GM18868 (cell line): Measurements from ENCODE around the gene XCL1.

ENCODE experiments used
- ATAC-seq: cut with Tn5 transposase; IDR thresholded peaks from one replicate; pipeline ENCODE4 v1.9.1; 2021; ENCODE audit warnings: mild to moderate bottlenecking, moderate library complexity; ENCODE audit not compliant: unreplicated experiment

Gene XCL1

DNA sequence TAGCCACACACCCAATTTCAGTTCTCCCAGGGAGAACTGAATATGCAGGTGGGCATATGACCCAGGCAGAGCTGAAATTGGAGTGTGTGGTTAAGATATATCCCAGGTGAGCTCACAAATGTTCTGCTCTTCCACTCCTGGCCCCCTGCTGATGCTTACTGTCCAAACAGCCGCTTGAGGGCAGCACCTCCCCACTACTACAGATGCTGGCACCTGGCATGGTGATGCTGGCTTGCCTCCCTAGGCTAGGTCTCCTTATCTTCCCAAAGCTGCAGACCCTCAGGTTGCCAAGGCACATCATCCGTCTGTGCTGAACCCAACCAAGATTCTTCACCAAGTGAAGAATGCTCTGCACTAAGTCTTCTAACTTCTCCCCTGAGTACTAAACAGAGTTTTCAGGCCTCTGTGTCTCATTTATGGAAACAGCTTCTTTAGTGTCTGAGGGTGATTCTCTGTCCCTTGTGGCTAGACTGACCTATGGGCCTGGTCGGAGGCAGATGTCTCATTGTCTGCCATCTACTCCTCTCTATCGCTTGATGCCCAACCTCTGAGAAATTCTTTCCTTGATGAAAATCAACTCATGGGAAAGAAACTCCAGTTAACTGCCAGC is 27.2 kb downstream of the XCL1 start:
- peak; percentile 79 for ATAC-seq

DNA sequence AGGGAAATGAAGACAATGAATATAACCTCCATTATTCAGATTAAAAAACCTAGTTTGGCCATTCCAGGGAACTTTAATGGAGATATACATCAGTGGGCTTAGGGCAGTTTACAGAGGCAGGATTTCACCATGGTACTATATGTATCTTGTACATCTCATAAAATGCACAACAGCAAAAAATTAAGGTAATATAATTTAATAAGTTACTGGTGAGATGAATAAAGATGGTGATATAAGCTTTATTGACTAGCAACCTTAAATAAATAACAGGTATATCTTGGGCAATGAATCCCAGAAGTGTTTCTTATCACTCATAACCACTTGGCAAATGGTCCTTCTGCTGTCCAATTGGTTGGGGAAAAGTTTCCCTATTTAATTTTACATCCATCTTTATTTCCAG is 29.0 kb downstream of the XCL1 start:
- ATAC-seq, result no peak

DNA sequence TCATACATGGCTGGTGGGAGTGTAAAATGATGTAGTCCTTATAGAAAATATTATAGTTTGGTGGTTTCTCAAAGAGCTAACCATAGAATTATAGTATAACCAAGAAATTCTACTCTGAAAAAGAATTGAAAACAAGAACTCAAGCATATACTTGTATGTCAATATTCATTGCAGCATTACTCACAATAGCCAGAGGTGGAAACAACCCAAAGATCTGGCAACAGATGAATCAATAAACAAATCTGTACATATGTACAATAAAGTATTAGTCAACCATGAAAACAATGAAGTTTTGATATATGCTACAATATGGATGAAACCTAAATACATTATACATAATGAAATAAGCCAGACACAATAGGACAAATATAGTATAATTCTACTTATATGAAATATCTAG is 29.7 kb downstream of the XCL1 start:
- ATAC-seq, result no peak

DNA sequence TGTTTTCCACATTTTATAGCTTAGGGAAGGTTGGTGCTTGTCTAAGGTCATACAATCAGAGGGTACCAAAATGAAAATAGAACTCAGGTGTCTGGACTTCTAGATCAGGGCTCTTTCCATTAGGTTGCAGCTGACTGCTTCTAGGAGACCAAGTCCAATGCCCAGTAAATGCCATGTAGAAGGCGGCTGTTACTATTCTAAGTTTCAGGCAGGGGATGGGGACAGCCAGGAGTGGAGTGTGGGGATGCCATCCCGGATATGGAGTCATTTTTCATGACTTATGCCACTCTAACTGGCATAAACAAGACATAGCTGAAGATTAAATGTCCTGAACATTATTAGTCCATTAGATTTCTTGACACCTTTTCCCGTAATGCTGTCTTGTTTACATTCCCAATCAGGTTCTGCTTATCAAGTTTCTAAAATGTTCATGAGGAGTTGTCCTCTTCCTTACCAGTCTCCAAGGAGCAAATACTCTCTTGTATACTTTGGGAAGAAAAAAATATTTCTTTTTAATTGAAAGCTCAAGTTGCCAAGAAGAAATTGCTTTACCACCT is 31.5 kb downstream of the XCL1 start:
- no peak for ATAC-seq

DNA sequence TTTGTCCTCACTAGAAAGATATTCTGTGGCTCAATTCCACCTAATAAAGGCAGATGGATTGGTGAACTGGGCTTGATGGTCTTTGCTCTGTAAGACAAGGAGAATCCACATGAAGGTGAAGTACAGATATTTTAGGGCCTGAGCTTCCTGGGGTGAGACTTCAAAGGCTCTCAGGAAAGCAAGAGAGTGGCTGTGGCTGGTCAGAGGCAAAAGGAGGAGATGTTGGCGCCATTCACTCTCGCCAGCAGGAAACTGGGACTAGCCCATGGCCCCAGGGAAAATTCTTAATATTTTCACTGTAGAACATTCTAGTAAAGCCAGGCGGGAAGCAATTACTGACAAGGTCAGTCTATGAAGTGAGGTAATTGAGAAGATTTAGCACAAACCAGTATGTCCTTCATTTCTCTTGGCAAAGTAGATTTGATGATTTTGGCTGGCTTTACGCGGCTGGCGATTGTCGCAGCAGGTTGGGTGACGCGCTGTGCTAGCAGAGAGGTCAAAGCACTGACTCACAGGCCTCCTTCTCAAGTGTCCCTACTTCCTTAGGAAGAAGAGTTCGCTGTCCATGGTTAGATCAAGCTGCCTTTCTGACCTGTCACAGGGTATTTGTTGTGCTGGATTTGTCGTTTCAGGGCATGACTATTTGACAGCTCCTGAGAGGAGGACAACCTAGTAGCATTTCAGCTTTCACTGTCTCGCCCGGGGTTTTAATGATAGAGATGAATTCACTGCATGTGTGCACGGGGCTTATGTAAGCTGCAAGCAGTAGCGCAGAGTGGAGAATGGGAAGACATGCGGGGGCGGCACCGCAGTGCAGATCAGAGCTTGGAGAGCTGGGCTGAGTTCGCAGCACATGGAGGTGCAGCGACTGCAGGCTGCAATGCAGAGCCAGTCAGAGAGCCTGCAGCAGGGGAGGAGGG is 32.7 kb downstream of the XCL1 start:
- ATAC-seq, result no peak

DNA sequence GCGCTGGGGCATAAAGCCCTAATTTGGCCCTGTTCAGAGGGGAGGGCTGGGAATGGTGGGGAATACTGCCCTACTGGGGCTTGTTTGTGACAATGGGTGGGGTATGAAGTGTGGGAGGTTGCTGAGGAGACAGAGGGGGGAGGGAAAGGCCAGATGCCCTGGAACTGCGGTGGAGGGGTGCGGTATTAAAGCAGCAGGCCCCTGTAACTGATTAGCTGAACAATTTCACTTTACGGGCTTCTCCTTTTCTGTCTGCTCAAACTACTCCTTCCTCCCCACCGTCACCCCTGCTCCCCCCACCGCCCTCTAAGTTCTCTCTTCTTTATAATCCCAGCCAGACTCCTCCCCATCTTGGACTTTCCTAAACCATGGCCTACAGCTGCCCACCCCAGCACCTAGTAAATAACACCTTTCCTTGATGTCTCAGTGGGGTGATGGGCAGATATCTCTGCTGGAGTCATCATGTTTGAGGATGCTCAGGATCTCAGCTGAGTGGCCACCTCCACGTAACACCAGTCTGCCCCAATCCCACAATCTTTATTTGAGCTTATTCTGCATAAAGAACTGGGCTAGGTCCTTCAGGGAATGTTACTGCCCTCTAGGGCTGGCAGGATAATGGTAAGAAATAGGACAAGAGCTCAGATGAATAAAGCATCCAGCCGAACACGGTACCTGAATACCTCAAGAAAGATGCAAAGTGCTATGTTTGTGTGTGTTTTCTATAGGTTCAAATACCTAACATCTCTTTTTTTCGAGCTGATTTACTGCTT is 33.5 kb downstream of the XCL1 start:
- no peak for ATAC-seq

DNA sequence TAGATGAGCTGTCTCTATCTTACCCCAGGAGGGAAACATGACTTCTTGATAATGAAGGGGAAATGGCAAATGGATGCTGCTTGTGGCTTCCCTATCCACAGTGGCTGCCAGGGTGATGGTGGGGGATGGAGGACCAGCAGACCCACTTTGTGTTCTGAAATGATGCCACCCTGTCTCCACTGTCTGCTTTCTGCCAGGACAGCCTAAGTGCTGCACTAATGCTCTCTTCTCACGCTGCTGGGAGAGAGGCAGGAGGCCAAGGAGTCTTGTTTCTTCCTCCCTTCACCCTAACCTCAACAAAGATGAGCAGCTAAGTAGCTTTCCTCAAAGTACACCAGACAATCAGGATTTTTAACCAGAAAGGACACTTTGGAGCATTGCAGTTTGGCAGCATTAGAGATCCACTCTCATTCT is 36.6 kb downstream of the XCL1 start:
- no peak for ATAC-seq

DNA sequence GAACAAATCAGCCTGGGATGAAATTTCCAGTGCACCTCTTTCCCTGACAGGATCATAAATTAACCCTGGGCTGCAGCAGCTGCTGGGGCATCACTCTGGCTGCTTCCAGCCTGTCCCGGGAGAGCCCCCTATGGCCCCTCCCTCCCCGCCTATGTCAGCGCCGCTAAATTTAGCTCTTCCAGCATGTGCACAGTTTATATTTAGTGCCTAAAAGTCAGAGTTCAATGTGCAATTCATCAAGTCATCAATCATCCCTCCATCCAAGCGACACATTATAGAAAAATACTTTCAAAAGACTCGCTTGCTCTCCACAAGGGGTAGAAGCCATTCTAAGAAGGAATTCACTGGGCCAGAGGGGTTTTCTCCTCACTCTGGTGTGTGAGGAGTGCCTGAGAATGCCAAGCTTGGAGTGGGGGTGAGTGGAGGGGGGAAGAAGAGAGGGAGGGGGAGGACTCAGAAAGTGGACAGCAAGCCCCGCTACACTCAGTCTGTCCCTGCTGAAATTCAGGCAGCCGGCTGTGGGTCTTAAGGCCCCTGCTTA is 37.4 kb downstream of the XCL1 start:
- no peak for ATAC-seq

DNA sequence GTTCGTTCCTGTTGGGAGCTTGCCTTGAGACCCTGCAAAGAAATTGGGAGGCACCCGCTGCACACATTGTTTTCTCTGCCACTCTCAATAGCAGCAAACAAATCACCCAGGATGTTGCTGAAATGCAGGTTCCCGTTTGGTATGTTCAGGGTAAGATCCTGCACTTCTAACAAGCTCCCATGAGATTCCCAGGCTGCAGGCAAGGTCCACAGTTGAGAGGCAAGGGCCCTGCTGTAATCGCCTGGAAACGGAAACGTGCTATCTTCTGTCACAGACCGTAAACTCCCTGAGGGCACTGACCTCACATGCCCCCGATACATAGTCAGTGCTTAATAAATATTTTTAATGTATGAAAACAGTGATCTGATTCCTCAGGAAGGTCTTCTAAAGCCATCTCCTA is 37.8 kb downstream of the XCL1 start:
- no peak for ATAC-seq

DNA sequence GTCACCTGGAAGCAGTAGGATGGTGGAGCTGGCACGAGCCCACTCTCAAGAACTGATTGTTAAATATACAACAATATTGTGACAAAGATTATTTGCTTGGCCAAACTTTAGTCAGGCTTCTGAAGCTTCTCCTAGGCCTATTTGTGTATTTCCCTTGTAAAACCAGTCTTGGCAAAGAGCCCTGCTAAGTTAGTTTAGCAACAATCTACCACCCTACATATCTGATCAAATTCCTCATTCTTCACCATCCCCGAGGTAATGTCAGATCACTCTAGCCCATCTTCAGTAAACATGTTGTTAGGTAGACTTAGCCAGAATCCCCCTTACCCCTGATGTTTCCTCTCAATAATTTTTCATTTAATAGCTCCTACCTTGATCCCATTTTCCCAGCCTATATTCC is 39.6 kb downstream of the XCL1 start:
- no peak for ATAC-seq

DNA sequence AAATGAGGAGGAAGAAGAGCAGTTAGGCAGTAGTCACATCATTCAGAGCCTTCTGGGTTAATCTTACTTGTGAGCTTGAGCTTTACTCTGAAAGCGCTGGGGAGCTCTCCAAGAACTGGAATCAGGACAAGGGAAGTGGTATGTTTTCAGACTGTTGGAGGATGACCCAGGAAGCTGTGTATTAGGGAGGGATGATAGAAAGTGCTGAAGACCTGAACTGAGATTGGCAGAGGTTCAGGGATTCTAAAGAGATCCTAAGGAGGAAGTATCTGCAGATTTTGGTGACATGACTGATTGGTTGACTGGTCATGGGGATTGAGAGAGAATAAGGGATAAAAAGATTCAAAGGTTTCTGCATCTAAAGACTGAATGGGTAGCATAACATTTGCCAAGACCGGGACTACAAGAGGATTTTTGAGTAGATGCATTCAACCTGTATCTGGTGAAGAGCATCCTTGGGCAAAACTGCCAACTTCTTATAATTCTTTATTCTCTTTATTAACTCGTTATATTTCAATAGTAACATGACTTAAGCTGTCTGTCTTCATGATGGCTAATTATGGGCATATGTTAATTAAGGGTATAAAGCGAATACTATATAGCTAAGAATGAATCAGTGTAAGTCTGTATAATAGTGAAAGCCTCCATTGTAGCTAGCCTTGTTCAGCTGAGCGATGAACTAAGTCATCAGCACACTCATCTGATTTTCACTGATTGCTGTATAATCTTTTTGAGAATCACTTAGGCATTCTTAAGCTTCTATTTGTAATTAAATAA is 41.8 kb downstream of the XCL1 start:
- ATAC-seq, result no peak

DNA sequence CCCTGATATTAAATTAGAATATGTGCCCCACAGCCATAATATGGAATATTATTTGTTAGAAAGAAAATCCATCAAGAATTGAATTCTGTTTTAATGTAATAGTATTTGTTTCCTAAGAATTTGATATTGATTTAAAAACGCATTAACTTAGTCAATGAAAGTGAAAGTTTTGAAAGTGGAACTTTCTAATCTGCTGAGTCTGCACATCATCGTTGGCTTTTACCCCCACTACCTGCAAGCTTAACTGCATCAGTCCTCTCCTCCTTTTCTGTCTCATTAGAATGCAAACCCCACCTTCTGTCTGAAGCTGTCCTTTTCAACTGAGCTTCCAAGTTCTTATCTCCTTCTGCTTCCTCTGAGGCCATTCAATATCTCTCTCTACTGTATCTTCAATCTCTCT is 42.5 kb downstream of the XCL1 start:
- no peak for ATAC-seq

DNA sequence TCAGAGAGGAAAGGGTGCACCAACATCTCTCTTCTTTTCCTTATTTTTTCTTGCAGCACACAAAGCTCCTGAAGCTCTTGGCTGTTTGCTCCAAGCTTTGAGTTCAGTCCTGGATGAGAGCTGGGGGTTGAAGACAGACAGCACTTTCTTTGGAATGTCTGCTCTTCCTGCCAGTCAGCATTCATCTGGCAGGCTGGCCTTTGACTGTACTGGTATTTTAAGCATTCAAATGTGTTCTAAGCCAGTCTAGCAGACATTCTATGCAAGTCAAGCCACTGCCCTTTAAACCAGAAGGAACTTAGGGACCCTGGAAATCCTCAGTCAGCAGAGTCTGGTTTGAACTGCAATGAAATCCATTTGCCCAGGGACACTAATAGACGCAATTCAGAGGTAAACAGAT is 45.0 kb downstream of the XCL1 start:
- ATAC-seq, result no peak

DNA sequence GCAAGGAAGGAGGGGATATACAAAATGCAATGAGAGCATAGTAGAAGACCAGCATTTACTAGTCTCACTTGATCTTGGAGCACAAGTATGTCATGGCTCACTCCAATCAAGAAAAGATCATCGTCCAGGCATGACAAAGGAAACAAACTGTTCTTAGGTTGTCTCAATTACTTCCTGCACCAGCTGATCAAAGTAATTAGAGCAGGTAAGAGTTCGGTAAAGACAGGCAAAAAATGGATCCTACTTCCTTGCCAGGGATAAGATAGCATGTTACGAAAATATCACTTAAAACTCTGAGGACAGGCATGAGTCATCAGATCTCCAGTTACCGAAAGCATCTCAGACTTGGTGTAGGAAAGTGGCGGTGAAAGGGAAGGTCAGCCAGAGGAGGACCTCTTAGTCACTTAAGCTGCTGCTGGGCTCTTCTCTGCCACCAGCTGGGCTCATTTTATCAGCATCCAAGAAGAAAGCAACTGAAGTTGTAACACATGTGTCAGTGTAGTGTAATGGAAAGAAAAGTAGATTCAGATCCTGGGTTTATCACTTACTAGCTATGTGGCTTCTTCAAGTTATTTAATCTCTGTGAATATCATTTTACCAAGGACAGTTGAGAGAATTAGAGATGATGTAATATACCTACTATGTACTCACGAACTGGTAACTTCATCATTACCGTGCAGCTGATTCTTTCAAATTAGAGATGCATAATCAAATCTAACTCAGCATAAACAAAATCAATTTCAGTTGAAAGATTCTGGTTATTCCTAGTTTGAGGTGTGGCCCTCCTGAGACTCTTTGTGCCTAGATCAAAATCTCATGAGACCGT is 46.8 kb downstream of the XCL1 start:
- ATAC-seq, result no peak

DNA sequence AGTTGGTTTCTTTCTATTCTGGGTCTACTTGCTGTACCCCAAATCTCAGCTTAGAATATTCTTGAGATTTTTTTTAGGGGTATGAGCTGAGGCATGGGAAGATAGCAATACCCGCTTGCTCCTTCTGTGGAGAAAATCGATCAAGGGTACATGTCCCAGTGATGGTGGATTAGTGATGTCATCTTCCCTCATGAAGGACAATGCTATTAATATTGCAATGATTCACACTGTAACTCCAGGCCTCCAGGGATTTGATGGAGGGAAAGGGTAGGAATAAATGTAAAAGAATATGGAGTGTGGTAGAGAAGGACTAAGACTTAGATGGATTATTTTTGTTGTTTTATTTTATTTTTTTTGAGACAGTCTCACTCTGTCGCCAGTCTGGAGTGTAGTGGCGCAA is 47.4 kb downstream of the XCL1 start:
- ATAC-seq, result no peak

DNA sequence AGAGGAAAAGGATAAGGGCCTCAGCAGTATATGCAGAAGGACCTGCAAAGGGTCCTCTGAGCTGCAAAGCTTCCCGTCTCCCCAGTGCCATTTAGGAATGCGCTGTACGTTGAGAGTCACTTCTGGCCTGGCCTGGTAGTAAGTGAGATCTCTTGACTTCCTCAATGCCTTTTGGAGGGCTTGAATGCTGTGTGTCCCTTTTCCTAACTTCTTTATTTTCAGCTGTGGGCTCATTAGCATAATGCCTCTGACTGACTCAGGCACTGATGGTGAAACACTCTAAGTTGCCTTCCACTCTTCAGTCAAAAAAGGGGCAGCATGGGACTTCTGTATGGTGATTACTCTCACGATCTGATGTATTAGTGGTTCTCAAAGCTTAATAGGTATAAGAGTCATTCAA is 49.9 kb downstream of the XCL1 start:
- ATAC-seq, result no peak

DNA sequence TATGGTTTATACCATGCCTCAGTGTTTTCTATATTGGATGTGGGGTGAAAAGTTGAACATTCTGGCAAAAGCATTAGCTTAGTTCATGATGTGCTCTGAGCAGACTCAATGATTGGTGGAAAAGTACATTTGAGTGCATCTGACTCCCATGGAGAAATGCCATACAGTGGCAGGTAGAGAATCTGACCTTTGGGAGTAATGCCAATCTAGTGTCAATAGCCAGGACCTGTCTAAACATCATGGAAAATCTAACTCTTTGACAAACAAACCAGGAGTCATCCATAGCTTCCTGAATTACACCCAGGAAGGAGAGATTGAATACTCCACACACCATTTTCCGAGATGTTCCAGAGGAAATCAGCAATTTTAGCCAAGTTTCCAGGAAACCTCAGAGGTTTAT is 51.0 kb downstream of the XCL1 start:
- ATAC-seq, result no peak

DNA sequence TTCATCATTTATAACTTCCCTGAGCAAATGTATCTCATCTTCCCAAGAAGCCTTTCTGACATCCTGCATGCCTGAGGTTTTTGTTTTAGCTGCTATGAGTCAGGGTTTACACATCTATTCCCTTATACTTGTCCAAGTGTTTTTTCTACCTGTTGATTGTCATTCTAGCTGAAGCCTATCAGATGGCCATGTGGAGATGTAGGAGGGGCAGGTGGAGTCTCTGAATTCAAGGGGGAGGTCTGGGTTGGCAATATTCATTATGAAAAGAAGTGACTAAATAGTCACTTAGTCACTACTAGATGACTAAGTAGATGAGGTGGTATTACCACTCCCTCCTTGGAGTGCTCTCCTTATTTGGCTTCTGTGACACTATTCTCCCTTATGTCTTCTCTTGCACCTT is 52.4 kb downstream of the XCL1 start:
- ATAC-seq, result no peak

DNA sequence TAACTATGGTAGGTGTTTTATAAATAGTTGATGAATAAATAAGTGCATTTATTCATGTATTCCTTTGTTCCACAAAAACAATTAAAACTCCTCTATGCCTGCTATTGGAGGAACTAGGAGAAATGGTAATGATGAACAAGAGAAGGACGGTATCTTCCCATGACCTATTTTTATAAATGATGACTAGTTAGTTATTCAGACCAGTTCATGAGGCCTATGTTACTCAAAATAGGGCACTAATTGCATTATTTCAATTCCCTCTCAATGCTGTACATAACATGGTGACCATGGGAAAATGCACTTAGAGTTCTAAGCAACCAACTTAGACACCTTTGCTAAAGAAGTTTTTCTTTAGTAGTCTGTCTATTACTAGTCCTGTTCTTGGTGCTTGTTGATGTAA is 53.1 kb downstream of the XCL1 start:
- no peak for ATAC-seq
